ENCODE results near the gene DMWD. TPM values are rescaled to one million over a fixed set of nuclear protein-coding genes. Genes with fewer than 3 reads are reported as not detected.

DMWD gene
- total RNA-seq, 1 donor from 2014 or later, result 60.2 TPM

DNA sequence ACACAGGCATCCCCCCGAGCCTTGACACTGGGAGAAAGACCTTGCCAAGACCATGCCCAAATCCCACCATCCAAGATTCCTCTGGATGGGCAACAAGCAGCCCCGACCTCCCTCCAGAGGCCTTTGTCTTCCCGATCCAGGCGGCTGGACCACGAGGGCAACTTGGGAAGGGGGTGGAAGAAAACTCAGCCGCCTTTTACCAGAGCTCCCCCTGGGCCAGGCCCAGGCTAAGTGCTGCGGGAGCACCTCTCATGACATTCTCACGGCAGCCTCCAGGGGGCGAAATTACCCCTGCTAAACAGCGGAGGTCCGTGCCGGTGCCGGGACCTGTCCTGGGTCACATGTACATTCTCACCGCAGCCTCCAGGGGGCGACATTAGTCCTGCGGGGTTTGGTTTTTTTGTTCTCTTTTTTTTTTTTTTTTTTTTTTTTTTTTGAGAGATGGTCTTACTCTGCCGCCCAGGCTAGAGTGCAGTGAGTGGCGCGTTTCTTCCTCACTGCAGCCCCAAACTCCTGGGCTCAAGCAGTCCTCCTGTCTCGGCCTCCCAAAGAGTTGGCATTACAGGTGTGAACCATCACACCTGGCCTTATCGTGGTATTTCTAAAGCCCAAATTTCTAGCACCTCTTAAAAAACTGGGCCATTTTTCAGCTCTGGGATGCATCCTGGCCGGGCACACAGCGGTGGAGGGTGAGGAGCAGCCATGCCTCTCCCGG is 24.5 kb upstream of the DMWD start:
- DNase-seq (ENCODE audit: low read depth), result peak; percentile 92

DNA sequence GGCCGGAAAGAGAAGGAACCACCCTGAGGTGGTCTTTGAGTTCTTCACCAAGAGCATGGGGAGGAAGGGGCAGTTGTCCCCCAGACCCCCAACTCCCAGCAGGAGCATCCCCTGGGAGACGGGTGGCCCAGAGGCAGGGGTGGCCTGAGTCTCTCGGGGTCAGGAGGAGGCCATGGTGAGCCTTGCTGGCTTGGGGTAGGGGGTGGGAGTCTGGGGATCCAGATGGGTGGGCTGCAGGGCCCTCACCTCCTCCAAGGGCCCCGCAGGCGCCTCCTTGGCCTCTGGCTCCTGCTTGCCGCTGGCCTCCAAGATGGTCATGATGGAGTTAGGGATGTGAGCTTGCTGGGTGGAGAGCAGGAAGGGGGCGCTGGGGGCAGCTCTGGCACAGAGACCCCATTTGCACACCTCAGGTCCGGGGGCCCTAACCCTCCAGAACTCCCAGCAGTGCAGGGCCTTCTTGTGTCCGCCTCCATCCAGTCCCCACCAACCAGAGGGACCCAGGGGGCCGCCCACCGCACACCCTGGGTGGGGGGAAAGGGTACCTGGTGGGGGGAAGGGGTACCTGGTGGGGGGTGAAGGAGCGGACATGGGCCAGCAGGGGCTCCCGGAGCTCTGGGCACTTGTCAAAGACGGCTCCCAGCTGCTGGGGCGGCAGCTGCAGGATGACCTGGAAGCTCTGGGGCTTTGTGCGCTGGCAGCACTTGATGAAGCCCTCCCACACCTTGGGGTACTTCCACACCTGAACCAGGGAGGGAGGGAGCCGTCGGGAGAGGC is 23.8 kb upstream of the DMWD start:
- DNase-seq (ENCODE audit: low read depth), result no peak

- no peak for DNase-seq (ENCODE audit: low read depth)
Measured at GRCh38 chr19:45815481-45816216, 23.0 kb upstream of the DMWD start.

- no peak for DNase-seq (ENCODE audit: low read depth)
Measured at GRCh38 chr19:45814851-45815480, 22.3 kb upstream of the DMWD start, which contains the start of gene RSPH6A. RSPH6A (minus strand) TSS chr19:45815308; CDS start chr19:45815176, 132 bp downstream.

DNA sequence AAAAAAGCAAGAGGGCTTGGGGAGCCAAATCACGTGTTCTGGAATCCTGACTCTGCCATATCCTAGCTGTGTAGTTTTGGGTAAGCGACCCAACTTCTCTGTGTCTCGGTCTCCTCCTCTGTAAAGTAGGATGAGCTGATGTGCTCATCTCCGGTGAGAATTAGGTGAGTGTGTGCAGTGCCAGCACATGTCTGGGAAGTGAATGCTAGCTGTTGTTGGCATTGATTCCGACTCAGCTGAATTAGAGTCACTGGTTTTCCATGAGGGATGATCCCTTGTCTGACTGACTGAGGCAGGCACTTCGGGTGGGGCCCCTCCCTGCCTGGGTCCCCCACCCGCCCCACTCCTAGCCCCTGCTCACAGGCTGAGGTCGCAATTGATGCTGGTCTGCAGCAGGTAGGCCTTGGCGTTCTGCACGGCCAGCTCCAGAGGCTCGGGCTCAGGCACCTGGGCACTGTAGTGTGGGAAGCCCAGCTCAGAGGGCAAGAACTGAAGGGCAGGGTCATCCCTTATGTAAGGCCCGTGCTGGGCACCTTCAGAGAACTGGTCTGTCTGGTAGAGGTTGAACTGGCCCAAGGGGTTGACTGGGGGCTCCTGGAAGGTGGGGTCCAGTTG is 21.6 kb upstream of the DMWD start:
- DNase-seq (ENCODE audit: low read depth), result no peak

DNA sequence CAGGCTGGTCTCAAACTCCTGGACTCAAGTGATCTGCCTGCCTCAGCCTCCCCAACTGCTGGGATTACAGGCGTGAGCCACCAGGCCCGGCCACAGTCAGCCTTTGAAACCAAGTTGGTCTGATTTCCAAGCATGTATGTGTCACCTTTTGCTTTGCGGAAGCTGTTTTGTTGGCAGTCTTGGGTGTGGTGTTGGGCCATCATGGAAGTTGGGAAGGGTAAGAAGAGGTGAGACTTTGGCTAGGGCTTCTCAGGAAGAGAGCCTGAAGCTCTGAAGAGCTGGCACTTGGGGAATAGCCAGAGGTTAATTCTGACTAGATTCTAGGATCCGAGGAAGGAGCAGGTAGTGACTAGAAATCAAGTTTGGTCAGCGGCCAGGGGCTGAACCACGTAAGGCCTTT is 19.7 kb upstream of the DMWD start:
- DNase-seq (ENCODE audit: low read depth), result no peak

- peak; percentile 56 for DNase-seq (ENCODE audit: low read depth)
Measured at GRCh38 chr19:45809643-45810159, 17.1 kb upstream of the DMWD start.

DNA sequence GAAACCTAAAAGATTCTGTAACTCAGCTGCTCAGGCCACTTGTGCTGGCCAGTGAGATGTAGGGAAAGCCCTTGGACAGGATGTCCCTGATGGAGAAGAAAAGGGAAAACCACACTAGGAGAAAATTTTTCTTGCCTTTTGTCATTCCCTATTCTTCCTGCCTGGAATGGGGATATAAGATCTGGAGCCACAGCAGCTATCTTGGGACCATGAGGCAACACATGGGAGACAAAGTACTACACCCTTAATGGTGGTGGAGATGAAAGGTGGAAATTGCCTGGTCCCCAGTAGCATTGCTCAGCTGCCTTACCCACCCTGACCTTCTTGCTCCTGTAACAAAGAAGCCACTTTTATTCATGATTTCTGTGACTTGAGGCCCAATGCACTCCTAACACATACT is 13.1 kb upstream of the DMWD start:
- DNase-seq (ENCODE audit: low read depth), result no peak

- no peak for DNase-seq (ENCODE audit: low read depth)
Measured at GRCh38 chr19:45804959-45805230, 12.2 kb upstream of the DMWD start.

- DNase-seq (ENCODE audit: low read depth), result no peak
Measured at GRCh38 chr19:45804140-45804958, 11.7 kb upstream of the DMWD start.

DNA sequence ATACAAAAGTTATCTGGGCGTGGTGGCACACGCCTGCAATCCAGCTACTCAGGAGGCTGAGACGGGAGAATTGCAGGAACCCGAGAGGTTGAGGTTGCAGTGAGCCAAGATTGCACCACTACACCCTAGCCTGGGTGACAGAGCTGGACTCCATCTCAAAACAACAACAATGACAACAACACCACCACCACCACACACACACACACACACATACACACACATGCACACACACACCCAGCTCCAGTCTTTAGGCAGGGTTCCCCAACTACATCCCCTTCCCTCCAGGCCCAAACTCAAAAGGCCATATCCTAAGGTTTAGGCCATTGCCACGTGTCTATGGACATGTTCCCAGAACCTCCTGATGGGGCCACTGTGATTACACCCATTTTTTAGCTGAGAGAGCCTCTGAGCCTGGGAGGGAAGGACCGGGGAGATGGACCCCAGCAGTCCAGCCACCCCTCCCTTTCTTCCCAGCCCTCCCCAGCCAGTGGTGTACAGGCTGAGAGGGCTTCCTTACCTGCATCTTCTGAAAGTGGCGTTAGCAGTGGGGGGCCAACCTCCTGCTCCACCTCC is 9.0 kb upstream of the DMWD start:
- DNase-seq (ENCODE audit: low read depth), result no peak

DNA sequence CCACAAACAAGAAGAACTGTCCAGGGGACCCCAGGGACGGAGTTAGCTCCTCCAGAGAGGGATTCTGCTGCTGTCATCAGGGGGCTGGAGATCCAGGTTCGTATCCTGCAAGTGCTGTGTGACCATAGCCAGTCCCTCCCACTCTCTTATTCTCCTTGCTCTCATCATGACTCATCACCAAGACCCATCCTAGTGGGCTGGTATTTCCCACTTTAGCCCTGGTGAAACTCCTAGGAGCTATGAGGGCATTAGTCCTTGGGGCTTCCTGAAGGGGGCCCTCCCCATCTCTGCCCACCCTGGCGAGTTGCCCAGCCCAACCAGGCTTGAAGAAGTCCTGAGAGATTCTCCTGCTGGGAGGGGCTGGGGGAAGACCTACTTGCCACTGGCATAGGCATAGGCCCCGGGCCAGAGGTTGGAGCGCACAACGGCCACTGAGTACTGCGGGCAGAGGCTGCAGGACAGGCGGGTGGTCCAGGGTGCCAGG is 7.5 kb upstream of the DMWD start:
- peak; percentile 70 for DNase-seq (ENCODE audit: low read depth)

GRCh38 chr19:45799541-45799940 is 6.9 kb upstream of the DMWD start:
- peak; percentile 70 for DNase-seq (ENCODE audit: low read depth)

GRCh38 chr19:45798995-45799517 is 6.4 kb upstream of the DMWD start:
- peak; percentile 83 for DNase-seq (ENCODE audit: low read depth)

DNA sequence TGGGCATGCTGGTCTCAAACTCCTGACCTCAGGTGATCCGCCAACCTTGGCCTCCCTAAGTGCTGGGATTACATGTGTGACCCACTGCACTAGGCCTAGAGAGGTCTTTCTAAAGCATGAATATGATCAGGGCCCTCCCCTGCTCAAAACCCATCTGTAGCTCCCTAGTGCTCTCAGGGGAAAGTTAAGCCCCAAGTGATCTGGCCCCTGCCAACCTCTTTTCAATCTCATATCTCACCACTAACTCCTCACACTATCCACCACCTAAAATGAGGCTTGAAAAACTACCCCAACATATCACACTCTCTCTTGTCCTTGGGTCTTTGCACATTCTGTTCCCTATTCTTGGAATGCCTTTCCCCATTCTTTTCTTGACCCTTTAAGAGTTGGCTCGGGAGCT is 2.0 kb upstream of the DMWD start:
- DNase-seq (ENCODE audit: low read depth), result no peak

DNA sequence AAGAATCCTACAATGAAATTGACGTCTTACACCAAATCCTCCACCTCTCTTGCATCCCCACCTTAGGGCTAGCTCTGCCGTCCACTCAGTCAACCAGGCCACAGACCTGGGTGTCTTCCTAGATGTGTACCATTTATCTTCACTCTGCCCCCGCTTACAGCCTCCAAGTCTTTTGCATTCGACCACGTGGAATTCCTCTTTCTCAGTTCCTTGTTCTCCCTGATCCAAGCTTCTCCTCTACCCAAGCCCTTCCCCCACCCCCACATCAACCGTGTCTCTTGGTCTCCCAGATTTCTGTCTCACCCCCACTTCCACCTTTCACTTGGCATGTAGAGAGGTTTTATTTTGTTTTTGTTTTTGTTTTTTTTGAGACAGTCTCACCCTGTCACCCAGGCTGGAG is 1.2 kb upstream of the DMWD start:
- no peak for DNase-seq (ENCODE audit: low read depth)

DNA sequence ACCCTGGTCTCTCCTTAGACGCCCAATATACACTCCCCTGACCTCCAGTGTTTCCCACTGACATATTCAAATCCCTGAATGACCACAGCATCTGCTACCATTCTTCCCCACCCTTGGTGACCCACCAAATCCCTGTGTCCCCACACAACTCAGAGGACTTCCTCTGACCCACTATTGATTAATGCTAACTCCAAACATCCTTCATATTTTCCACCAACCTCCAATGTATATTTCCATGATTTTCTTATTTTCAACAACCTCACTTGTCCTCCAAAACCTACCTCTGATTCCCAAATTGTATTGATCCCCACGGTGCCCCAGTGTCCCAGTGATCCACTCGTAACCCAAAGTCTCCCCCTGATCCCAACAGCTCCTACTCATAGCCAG is 526 bp upstream of the DMWD start:
- no peak for DNase-seq (ENCODE audit: low read depth)

- DNase-seq (ENCODE audit: low read depth), result no peak
Measured at GRCh38 chr19:45791744-45792469, 738 bp downstream of the DMWD start.

GRCh38 chr19:45790942-45791341 is 1.7 kb downstream of the DMWD start:
- no peak for DNase-seq (ENCODE audit: low read depth)

Measured in myocyte (in vitro differentiated cells).